Naive thymus-derived CD4-positive, alpha-beta T cell (primary cell): ENCODE results near the gene FAM98C. TPM values are rescaled to one million over a fixed set of nuclear protein-coding genes. Genes with fewer than 3 reads are reported as not detected.
"Not testable (repeated sequence)": the region's sequence is repeated elsewhere in the genome, so short reads cannot be mapped to it uniquely, and the experiment has no call there.

ENCODE experiments used
- ATAC-seq: fragments of 150-1000 bp; cut with Tn5 transposase; 2 replicates; pipeline ENCODE4 v1.10.0; 2021; ENCODE audit warnings: mild to moderate bottlenecking, moderate library complexity
- CTCF ChIA-PET: fragments of 350-600 bp; sonication (Branson Sonifier 250); formaldehyde crosslinking; loops from one replicate; lab custom pipeline; 2021; ENCODE audit warnings: antibody characterized with exemption; lab: Charles Lee
- POLR2A ChIA-PET: fragments of 350-600 bp; sonication (Branson Sonifier 250); formaldehyde crosslinking; loops from one replicate; lab custom pipeline; 2021; ENCODE audit warnings: antibody characterized with exemption, inconsistent platforms; lab: Charles Lee
- DNase-seq, 9 donors: peaks; one replicate each; pipeline versions ENCODE4 v3.0.0 to v3.0.0-alpha.2; 2020 to 2022; ENCODE audit warnings: mixed read lengths in 1 of 9
- H3K27ac ChIP-seq: one replicate; pipeline ENCODE4 v1.7.0; 2013; ENCODE audit warnings: mild to moderate bottlenecking, low read depth, low read length, moderate library complexity
- H3K27me3 ChIP-seq, 2 donors: one replicate each; pipeline ENCODE4 v1.7.0; 2013; ENCODE audit warnings: low read length in 2 of 2, mild to moderate bottlenecking in 2 of 2, moderate library complexity in 2 of 2; ENCODE audit not compliant: control insufficient read depth in 2 of 2, insufficient read depth in 2 of 2
- H3K36me3 ChIP-seq, 3 experiments: 1 replicate in 2 of 3; 2 replicates in 1 of 3; pipeline ENCODE4 v1.7.0; 2013; ENCODE audit warnings: low read length in 3 of 3, mild to moderate bottlenecking in 3 of 3, moderate library complexity in 1 of 3; ENCODE audit not compliant: insufficient read depth in 3 of 3, control insufficient read depth in 2 of 3
- H3K4me1 ChIP-seq, 2 donors: one replicate each; pipeline ENCODE4 v1.7.0; 2013; ENCODE audit warnings: low read length in 2 of 2, mild to moderate bottlenecking in 2 of 2, moderate library complexity in 1 of 2; ENCODE audit not compliant: control insufficient read depth in 2 of 2, insufficient read depth in 2 of 2
- H3K4me3 ChIP-seq: 2 replicates; pipeline ENCODE4 v1.7.0; 2013; ENCODE audit warnings: mild to moderate bottlenecking, low read length
- H3K9me3 ChIP-seq, 3 experiments: 1 replicate in 2 of 3; 2 replicates in 1 of 3; pipeline ENCODE4 v1.7.0; 2013; ENCODE audit warnings: low read length in 3 of 3; ENCODE audit not compliant: control insufficient read depth in 2 of 3
- H3K27ac Mint-ChIP-seq, 9 donors: one replicate each; pipeline ENCODE4 v1.8.0; 2020 to 2022; ENCODE audit warnings: mixed read lengths in 9 of 9, mild to moderate bottlenecking in 8 of 9, moderate library complexity in 5 of 9, inconsistent platforms in 2 of 9
- H3K27me3 Mint-ChIP-seq, 5 donors: one replicate each; pipeline ENCODE4 v1.8.0; 2021 to 2022; ENCODE audit warnings: mixed read lengths in 5 of 5, mild to moderate bottlenecking in 1 of 5
- H3K36me3 Mint-ChIP-seq, 5 donors: one replicate each; pipeline ENCODE4 v1.8.0; 2020 to 2022; ENCODE audit warnings: mixed read lengths in 5 of 5, mild to moderate bottlenecking in 3 of 5, inconsistent platforms in 1 of 5
- H3K4me1 Mint-ChIP-seq, 7 donors: one replicate each; pipeline ENCODE4 v1.8.0; 2020 to 2022; ENCODE audit warnings: mixed read lengths in 7 of 7, mild to moderate bottlenecking in 3 of 7, inconsistent platforms in 1 of 7
- H3K4me3 Mint-ChIP-seq, 10 donors: one replicate each; pipeline ENCODE4 v1.8.0; 2020 to 2022; ENCODE audit warnings: mild to moderate bottlenecking in 10 of 10, mixed read lengths in 10 of 10, moderate library complexity in 6 of 10, inconsistent platforms in 2 of 10
- H3K9me3 Mint-ChIP-seq, 11 donors: one replicate each; pipeline ENCODE4 v1.8.0; 2020 to 2022; ENCODE audit warnings: mixed read lengths in 11 of 11, mild to moderate bottlenecking in 4 of 11, inconsistent platforms in 1 of 11, moderate library complexity in 1 of 11
- intact Hi-C, 2 donors: fragments of 100-400 bp; cut with micrococcal nuclease; formaldehyde crosslinking; loops; one replicate each; pipeline ENCODE4 v1.15.1; 2023
- polyA plus RNA-seq, 2 donors: library from polyadenylated mRNA; unstranded; fragments of 300-500 nt; fragmentation: Illumina TruSeq; gene quantifications; one replicate each; pipeline ENCODE4 v1.2.3, GENCODE V29; 2021
- total RNA-seq, 6 experiments: library from RNA in 5 of 6; stranded (reverse) in 5 of 6; gene quantifications; 1 replicate in 5 of 6; 2 replicates in 1 of 6; pipeline ENCODE4 v1.2.3 and lab custom pipeline; 2021 to 2026

The FAM98C gene
- total and polyA plus RNA-seq, 7 experiments from 2014 or later = 16.2 to 56.5 (median 35.9) TPM

GRCh38 chr19:38402623-38402966 is 298 bp upstream of the FAM98C start:
- no peak for ATAC-seq

GRCh38 chr19:38404858-38405257 is 2.0 kb downstream of the FAM98C start:
- ATAC-seq = no peak
- Mint-ChIP-seq H3K27ac (peak overlapping the region in 5 of 9 donors; percentile 14 to 65 (median 48)), H3K9me3 (no peaks in the 10 kb centered on the region), H3K4me3 (peak overlapping the region; percentile 55 to 96 (median 88)), H3K4me1 (peaks cover 7 to 23% (median 19%) of the 10 kb centered on the region in 7 donors), H3K36me3 (peaks cover 0 to 13% (median 6%) of the 10 kb centered on the region in 5 donors), H3K27me3 (peaks cover 0 to 5% (median 0%) of the 10 kb centered on the region in 5 donors)
- H3K27ac ChIP-seq = no peak overlapping the region
- peaks cover 0 to 36% (median 0%) of the 10 kb centered on the region in 3 experiments for H3K36me3 ChIP-seq
- H3K9me3 ChIP-seq = no peaks in the 10 kb centered on the region
- peaks cover 5 to 8% of the 10 kb centered on the region in 2 donors for H3K4me1 ChIP-seq
- no peaks in the 10 kb centered on the region for H3K27me3 ChIP-seq
- POLR2A ChIA-PET = interaction anchor here (0.7 to 4.0 kb wide), 4 partner anchors 15 to 526 kb away, joined by 3 to 40 read pairs (median 16); partner anchors contain the start of genes EIF3K, MAP4K1, MRPS12 and PSMD8
- DNase-seq = no peak
- CTCF ChIA-PET = interaction anchor here (1.0 to 1.2 kb wide), 2 partner anchors 9 to 525 kb away, joined by 3 to 4 read pairs; no protein-coding TSS in a partner anchor
- no peak overlapping the region for H3K4me3 ChIP-seq
- intact Hi-C loops = loop anchor here in 1 of 2 donors (5.0 kb wide), 1 partner anchor 1007 kb away; the partner anchor contains the start of gene PLEKHG2

More at GRCh38 chr19:38402623-38402966, 298 bp upstream of the FAM98C start:
- Mint-ChIP-seq H3K36me3 (peaks cover 0 to 10% (median 3%) of the 10 kb centered on the region in 5 donors), H3K4me3 (peak overlapping the region; percentile 79 to 98 (median 90)), H3K9me3 (no peaks in the 10 kb centered on the region), H3K4me1 (peaks cover 7 to 21% (median 19%) of the 10 kb centered on the region in 7 donors), H3K27me3 (peaks cover 0 to 10% (median 0%) of the 10 kb centered on the region in 5 donors), H3K27ac (peak overlapping the region; percentile 79 to 97 (median 95))
- Histone ChIP-seq H3K27ac (peak overlapping the region; percentile 77), H3K27me3 (no peaks in the 10 kb centered on the region), H3K36me3 (peaks cover 0 to 25% (median 0%) of the 10 kb centered on the region in 3 experiments), H3K4me1 (peaks cover 5 to 8% of the 10 kb centered on the region in 2 donors), H3K4me3 (peak overlapping the region; percentile 40), H3K9me3 (no peaks in the 10 kb centered on the region)
- POLR2A ChIA-PET = interaction anchor here (0.7 to 4.0 kb wide), 19 partner anchors 8 to 531 kb away, joined by 3 to 40 read pairs (median 5); partner anchors contain the start of genes ACTN4, CATSPERG, EIF3K and GGN
- DNase-seq = no peak
- CTCF ChIA-PET = interaction anchor here (0.6 to 2.3 kb wide), 27 partner anchors 9 to 550 kb away, joined by 3 to 18 read pairs (median 3); partner anchors contain the start of genes CATSPERG, EIF3K, GGN and KCNK6
- intact Hi-C loops = loop anchor here (1.0 to 5.0 kb wide), 13 partner anchors 14 to 1010 kb away; partner anchors contain the start of genes ECH1 (in 1 of the 2), EIF3K (in 1 of the 2), GGN (in 1 of the 2) and PLEKHG2 (in 1 of the 2)

GRCh38 chr19:38405276-38405675 is 2.4 kb downstream of the FAM98C start:
- H3K4me1 ChIP-seq = peaks cover 5 to 8% of the 10 kb centered on the region in 2 donors
- Mint-ChIP-seq H3K4me3 (peak overlapping the region in 7 of 10 donors; percentile 42 to 92 (median 55)), H3K27me3 (peaks cover 0 to 2% (median 0%) of the 10 kb centered on the region in 5 donors), H3K4me1 (peaks cover 7 to 23% (median 19%) of the 10 kb centered on the region in 7 donors), H3K9me3 (no peaks in the 10 kb centered on the region), H3K36me3 (peaks cover 0 to 13% (median 6%) of the 10 kb centered on the region in 5 donors), H3K27ac (peak overlapping the region in 3 of 9 donors; percentile 44 to 48 (median 47))
- H3K27ac ChIP-seq = no peak overlapping the region
- ChIA-PET POLR2A (interaction anchor here (0.7 to 3.8 kb wide), 3 partner anchors 16 to 525 kb away, joined by 3 to 29 read pairs (median 3); partner anchors contain the start of genes EIF3K, MAP4K1, MRPS12 and SARS2), CTCF (interaction anchor here (0.8 kb wide), 1 partner anchor 230 kb away, joined by 3 read pairs; no protein-coding TSS in a partner anchor)
- H3K4me3 ChIP-seq = no peak overlapping the region
- H3K9me3 ChIP-seq = no peaks in the 10 kb centered on the region
- H3K27me3 ChIP-seq = no peaks in the 10 kb centered on the region
- H3K36me3 ChIP-seq = peaks cover 0 to 36% (median 0%) of the 10 kb centered on the region in 3 experiments
- intact Hi-C loops = no loop called here
- no peak for DNase-seq
- ATAC-seq = no peak

- H3K27ac Mint-ChIP-seq = peak overlapping the region in 2 of 9 donors; percentile 67 to 78
- CTCF ChIA-PET = no interaction called here
- no peak for DNase-seq
- no peaks in the 10 kb centered on the region for H3K27me3 ChIP-seq
- intact Hi-C loops = no loop called here
- H3K36me3 ChIP-seq = peaks cover 0 to 32% (median 0%) of the 10 kb centered on the region in 3 experiments
- H3K27me3 Mint-ChIP-seq = no peaks in the 10 kb centered on the region
- H3K27ac ChIP-seq = no peak overlapping the region
- ATAC-seq = no peak
- peaks cover 0 to 12% (median 6%) of the 10 kb centered on the region in 5 donors for H3K36me3 Mint-ChIP-seq
- H3K9me3 ChIP-seq = no peaks in the 10 kb centered on the region
- H3K4me3 Mint-ChIP-seq = no peak overlapping the region
- H3K4me1 Mint-ChIP-seq = peaks cover 4 to 11% (median 7%) of the 10 kb centered on the region in 7 donors
- H3K9me3 Mint-ChIP-seq = no peaks in the 10 kb centered on the region
- H3K4me3 ChIP-seq = no peak overlapping the region
- no peaks in the 10 kb centered on the region for H3K4me1 ChIP-seq
- POLR2A ChIA-PET = no interaction called here
Measured at GRCh38 chr19:38409631-38410133, 6.8 kb downstream of the FAM98C start.

GRCh38 chr19:38410407-38410806 is 7.5 kb downstream of the FAM98C start:
- intact Hi-C loops, H3K27me3 ChIP-seq, POLR2A ChIA-PET, H3K4me1 ChIP-seq, DNase-seq, H3K9me3 Mint-ChIP-seq, ATAC-seq, H3K36me3 Mint-ChIP-seq, H3K27ac ChIP-seq, H3K4me3 ChIP-seq, H3K4me1 Mint-ChIP-seq, H3K9me3 ChIP-seq, H3K4me3 Mint-ChIP-seq, H3K27me3 Mint-ChIP-seq: not testable (repeated sequence)
- peaks cover 0 to 25% (median 0%) of the 10 kb centered on the region in 3 experiments for H3K36me3 ChIP-seq
- H3K27ac Mint-ChIP-seq = peak overlapping the region in 1 of 9 donors; percentile 46
- CTCF ChIA-PET = interaction anchor here (0.6 kb wide), 1 partner anchor 105 kb away, joined by 3 read pairs; no protein-coding TSS in a partner anchor

GRCh38 chr19:38411041-38411712 is 8.3 kb downstream of the FAM98C start:
- Histone ChIP-seq H3K27me3 (no peaks in the 10 kb centered on the region), H3K36me3 (peaks cover 0 to 21% (median 0%) of the 10 kb centered on the region in 3 experiments), H3K4me1 (no peaks in the 10 kb centered on the region), H3K4me3 (no peak overlapping the region), H3K27ac (no peak overlapping the region), H3K9me3 (no peaks in the 10 kb centered on the region)
- Mint-ChIP-seq H3K27me3 (no peaks in the 10 kb centered on the region), H3K27ac (no peak overlapping the region), H3K4me1 (peaks cover 0 to 5% (median 0%) of the 10 kb centered on the region in 7 donors), H3K36me3 (peaks cover 0 to 8% (median 3%) of the 10 kb centered on the region in 5 donors), H3K4me3 (no peak overlapping the region), H3K9me3 (no peaks in the 10 kb centered on the region)
- ChIA-PET CTCF (no interaction called here), POLR2A (no interaction called here)
- DNase-seq = no peak
- intact Hi-C loops = no loop called here
- no peak for ATAC-seq
